ENCODE data around the gene CDK11B.
A peak's percentile ranks its signal among the peaks of the same experiment; 100 is the strongest.

The CDK11B gene

GRCh38 chr1:1619917-1620361 lies 38.9 kb downstream of the CDK11B start:
- Histone ChIP-seq H4K91ac (ENCODE audit: low read depth, low read length) (no peak overlapping the region), H3K4me3 (ENCODE audit: low read depth, low read length) (no peak overlapping the region), H3K18ac (ENCODE audit: low read length) (no peak overlapping the region), H2BK5ac (ENCODE audit: low read depth, low read length, poor library complexity) (no peak overlapping the region), H3K4me2 (ENCODE audit: low read length) (no peak overlapping the region), H4K12ac (ENCODE audit: low read depth, low read length) (no peak overlapping the region), H3K79me1 (ENCODE audit: low read length) (peaks cover 8% of the 10 kb centered on the region), H3K23ac (ENCODE audit: low read length) (no peak overlapping the region), H3K27me3 (ENCODE audit: insufficient read depth, low read length) (no peaks in the 10 kb centered on the region), H3K79me2 (ENCODE audit: control insufficient read depth, insufficient read depth, low read length, poor library complexity) (peaks cover 5% of the 10 kb centered on the region), H2AK5ac (ENCODE audit: low read length) (no peak overlapping the region), H3K36me3 (ENCODE audit: control insufficient read depth in 1 of 2, insufficient read depth in 2 of 2, low read length in 2 of 2) (peaks cover 21 to 22% of the 10 kb centered on the region in 2 experiments), H3K9ac (ENCODE audit: low read length) (no peak overlapping the region), H3K27ac (ENCODE audit: low read depth, low read length) (no peak overlapping the region), H3K4me1 (ENCODE audit: control insufficient read depth in 1 of 2, insufficient read depth in 2 of 2, low read length in 2 of 2) (peaks cover 2 to 8% of the 10 kb centered on the region in 2 experiments), H4K8ac (ENCODE audit: low read depth, low read length) (no peak overlapping the region), H2AFZ (ENCODE audit: insufficient read depth, low read length, poor library complexity) (no peak overlapping the region), H2BK120ac (ENCODE audit: insufficient read depth, low read length, poor library complexity) (no peak overlapping the region), H3K14ac (ENCODE audit: low read length) (no peak overlapping the region), H3K4ac (ENCODE audit: low read depth, low read length) (no peak overlapping the region), H3K9me3 (ENCODE audit: insufficient read depth, low read depth, low read length) (no peaks in the 10 kb centered on the region), H2BK12ac (ENCODE audit: low read length) (no peak overlapping the region)
- no CpG with 5 or more reads among the region's 14 CpGs for WGBS (ENCODE audit: extremely low coverage, insufficient coverage, insufficient read length)
- no peak for DNase-seq

- Histone ChIP-seq H2BK5ac (ENCODE audit: low read depth, low read length, poor library complexity) (no peak overlapping the region), H3K79me2 (ENCODE audit: control insufficient read depth, insufficient read depth, low read length, poor library complexity) (peaks cover 5% of the 10 kb centered on the region), H3K79me1 (ENCODE audit: low read length) (peaks cover 8% of the 10 kb centered on the region), H3K18ac (ENCODE audit: low read length) (no peak overlapping the region), H4K8ac (ENCODE audit: low read depth, low read length) (no peak overlapping the region), H3K9ac (ENCODE audit: low read length) (no peak overlapping the region), H3K36me3 (ENCODE audit: control insufficient read depth in 1 of 2, insufficient read depth in 2 of 2, low read length in 2 of 2) (peaks cover 15% of the 10 kb centered on the region in 2 experiments), H3K4me1 (ENCODE audit: control insufficient read depth in 1 of 2, insufficient read depth in 2 of 2, low read length in 2 of 2) (peaks cover 10 to 15% of the 10 kb centered on the region in 2 experiments), H3K27me3 (ENCODE audit: insufficient read depth, low read length) (no peaks in the 10 kb centered on the region), H3K27ac (ENCODE audit: low read depth, low read length) (no peak overlapping the region), H3K4ac (ENCODE audit: low read depth, low read length) (no peak overlapping the region), H2BK120ac (ENCODE audit: insufficient read depth, low read length, poor library complexity) (no peak overlapping the region), H3K23ac (ENCODE audit: low read length) (no peak overlapping the region), H3K4me2 (ENCODE audit: low read length) (no peak overlapping the region), H2AK5ac (ENCODE audit: low read length) (no peak overlapping the region), H2BK12ac (ENCODE audit: low read length) (no peak overlapping the region), H3K9me3 (ENCODE audit: insufficient read depth, low read depth, low read length) (no peaks in the 10 kb centered on the region), H3K4me3 (ENCODE audit: low read depth, low read length) (no peak overlapping the region), H2AFZ (ENCODE audit: insufficient read depth, low read length, poor library complexity) (no peak overlapping the region), H4K91ac (ENCODE audit: low read depth, low read length) (no peak overlapping the region), H3K14ac (ENCODE audit: low read length) (no peak overlapping the region), H4K12ac (ENCODE audit: low read depth, low read length) (no peak overlapping the region)
- no CpG with 5 or more reads among the region's 9 CpGs for WGBS (ENCODE audit: extremely low coverage, insufficient coverage, insufficient read length)
- DNase-seq, result peak in 1 of 2 donors; percentile 33
These were observed 40.3 kb downstream of the CDK11B start for GRCh38 chr1:1618396-1619068.

GRCh38 chr1:1617925-1618324 lies 40.9 kb downstream of the CDK11B start:
- Histone ChIP-seq H3K27ac (ENCODE audit: low read depth, low read length) (no peak overlapping the region), H4K91ac (ENCODE audit: low read depth, low read length) (no peak overlapping the region), H3K27me3 (ENCODE audit: insufficient read depth, low read length) (no peaks in the 10 kb centered on the region), H2AK5ac (ENCODE audit: low read length) (no peak overlapping the region), H3K14ac (ENCODE audit: low read length) (no peak overlapping the region), H3K79me1 (ENCODE audit: low read length) (peaks cover 8% of the 10 kb centered on the region), H2BK120ac (ENCODE audit: insufficient read depth, low read length, poor library complexity) (no peak overlapping the region), H3K79me2 (ENCODE audit: control insufficient read depth, insufficient read depth, low read length, poor library complexity) (peaks cover 5% of the 10 kb centered on the region), H3K4me1 (ENCODE audit: control insufficient read depth in 1 of 2, insufficient read depth in 2 of 2, low read length in 2 of 2) (peaks cover 10 to 15% of the 10 kb centered on the region in 2 experiments), H3K9me3 (ENCODE audit: insufficient read depth, low read depth, low read length) (no peaks in the 10 kb centered on the region), H2BK12ac (ENCODE audit: low read length) (no peak overlapping the region), H3K36me3 (ENCODE audit: control insufficient read depth in 1 of 2, insufficient read depth in 2 of 2, low read length in 2 of 2) (peaks cover 15% of the 10 kb centered on the region in 2 experiments), H2BK5ac (ENCODE audit: low read depth, low read length, poor library complexity) (no peak overlapping the region), H4K12ac (ENCODE audit: low read depth, low read length) (no peak overlapping the region), H3K4ac (ENCODE audit: low read depth, low read length) (no peak overlapping the region), H2AFZ (ENCODE audit: insufficient read depth, low read length, poor library complexity) (no peak overlapping the region), H3K9ac (ENCODE audit: low read length) (no peak overlapping the region), H3K4me2 (ENCODE audit: low read length) (no peak overlapping the region), H3K23ac (ENCODE audit: low read length) (no peak overlapping the region), H4K8ac (ENCODE audit: low read depth, low read length) (no peak overlapping the region), H3K18ac (ENCODE audit: low read length) (no peak overlapping the region), H3K4me3 (ENCODE audit: low read depth, low read length) (no peak overlapping the region)
- no CpG with 5 or more reads among the region's 6 CpGs for WGBS (ENCODE audit: extremely low coverage, insufficient coverage, insufficient read length)
- no peak for DNase-seq

GRCh38 chr1:1617516-1617915 lies 41.3 kb downstream of the CDK11B start:
- Histone ChIP-seq H2AFZ (ENCODE audit: insufficient read depth, low read length, poor library complexity) (no peak overlapping the region), H3K4me1 (ENCODE audit: control insufficient read depth in 1 of 2, insufficient read depth in 2 of 2, low read length in 2 of 2) (peaks cover 10 to 15% of the 10 kb centered on the region in 2 experiments), H2BK12ac (ENCODE audit: low read length) (no peak overlapping the region), H4K8ac (ENCODE audit: low read depth, low read length) (no peak overlapping the region), H2BK5ac (ENCODE audit: low read depth, low read length, poor library complexity) (no peak overlapping the region), H3K79me2 (ENCODE audit: control insufficient read depth, insufficient read depth, low read length, poor library complexity) (peaks cover 5% of the 10 kb centered on the region), H2AK5ac (ENCODE audit: low read length) (no peak overlapping the region), H3K18ac (ENCODE audit: low read length) (no peak overlapping the region), H3K14ac (ENCODE audit: low read length) (no peak overlapping the region), H3K27ac (ENCODE audit: low read depth, low read length) (no peak overlapping the region), H4K12ac (ENCODE audit: low read depth, low read length) (no peak overlapping the region), H4K91ac (ENCODE audit: low read depth, low read length) (no peak overlapping the region), H3K9me3 (ENCODE audit: insufficient read depth, low read depth, low read length) (no peaks in the 10 kb centered on the region), H3K4ac (ENCODE audit: low read depth, low read length) (no peak overlapping the region), H3K9ac (ENCODE audit: low read length) (no peak overlapping the region), H2BK120ac (ENCODE audit: insufficient read depth, low read length, poor library complexity) (no peak overlapping the region), H3K23ac (ENCODE audit: low read length) (no peak overlapping the region), H3K27me3 (ENCODE audit: insufficient read depth, low read length) (no peaks in the 10 kb centered on the region), H3K36me3 (ENCODE audit: control insufficient read depth in 1 of 2, insufficient read depth in 2 of 2, low read length in 2 of 2) (peaks cover 15% of the 10 kb centered on the region in 2 experiments), H3K4me3 (ENCODE audit: low read depth, low read length) (no peak overlapping the region), H3K79me1 (ENCODE audit: low read length) (peaks cover 8% of the 10 kb centered on the region), H3K4me2 (ENCODE audit: low read length) (no peak overlapping the region)
- DNase-seq, result no peak
- no CpG with 5 or more reads among the region's 11 CpGs for WGBS (ENCODE audit: extremely low coverage, insufficient coverage, insufficient read length)
